PFSK-1 (cell line): ENCODE results near the gene CCDC80.

Source experiments
- POLR2AphosphoS5 ChIP-seq: IDR thresholded peaks from 2 replicates; pipeline ENCODE4 v1.6.1; 2012; ENCODE audit warnings: low read depth, mild to moderate bottlenecking, control low read depth, low read length, moderate library complexity
- REST ChIP-seq, 2 experiments: IDR thresholded peaks; 2 replicates each; pipeline versions ENCODE4 v1.6.1 to v1.8.0; 2011 to 2012; ENCODE audit warnings: low read depth in 2 of 2, low read length in 2 of 2, control low read depth in 1 of 2, inconsistent platforms in 1 of 2, mild to moderate bottlenecking in 1 of 2, moderate library complexity in 1 of 2; ENCODE audit not compliant: insufficient read depth in 1 of 2
- SIN3A ChIP-seq: IDR thresholded peaks from 2 replicates; pipeline ENCODE4 v1.6.1; 2012; ENCODE audit warnings: mild to moderate bottlenecking, low read length, moderate library complexity, borderline replicate concordance; ENCODE audit not compliant: insufficient read depth
- TAF1 ChIP-seq: IDR thresholded peaks from 2 replicates; pipeline ENCODE4 v1.6.1; 2012; ENCODE audit warnings: low read length, control low read depth, borderline replicate concordance; ENCODE audit not compliant: insufficient read depth

GRCh38 chr3:112647122-112647521 is 6.2 kb upstream of the CCDC80 start:
- TF ChIP-seq POLR2AphosphoS5 (no peak), TAF1 (no peak), REST (IDR thresholded peaks at IDR 0.05; ENCODE audit: insufficient read depth in 1 of 2, low read depth in 2 of 2, low read length in 2 of 2) (no peak), SIN3A (no peak)
